ENCODE results near the gene MYL5.
A peak's percentile ranks its signal among the peaks of the same experiment; 100 is the strongest.

Gene MYL5

DNA sequence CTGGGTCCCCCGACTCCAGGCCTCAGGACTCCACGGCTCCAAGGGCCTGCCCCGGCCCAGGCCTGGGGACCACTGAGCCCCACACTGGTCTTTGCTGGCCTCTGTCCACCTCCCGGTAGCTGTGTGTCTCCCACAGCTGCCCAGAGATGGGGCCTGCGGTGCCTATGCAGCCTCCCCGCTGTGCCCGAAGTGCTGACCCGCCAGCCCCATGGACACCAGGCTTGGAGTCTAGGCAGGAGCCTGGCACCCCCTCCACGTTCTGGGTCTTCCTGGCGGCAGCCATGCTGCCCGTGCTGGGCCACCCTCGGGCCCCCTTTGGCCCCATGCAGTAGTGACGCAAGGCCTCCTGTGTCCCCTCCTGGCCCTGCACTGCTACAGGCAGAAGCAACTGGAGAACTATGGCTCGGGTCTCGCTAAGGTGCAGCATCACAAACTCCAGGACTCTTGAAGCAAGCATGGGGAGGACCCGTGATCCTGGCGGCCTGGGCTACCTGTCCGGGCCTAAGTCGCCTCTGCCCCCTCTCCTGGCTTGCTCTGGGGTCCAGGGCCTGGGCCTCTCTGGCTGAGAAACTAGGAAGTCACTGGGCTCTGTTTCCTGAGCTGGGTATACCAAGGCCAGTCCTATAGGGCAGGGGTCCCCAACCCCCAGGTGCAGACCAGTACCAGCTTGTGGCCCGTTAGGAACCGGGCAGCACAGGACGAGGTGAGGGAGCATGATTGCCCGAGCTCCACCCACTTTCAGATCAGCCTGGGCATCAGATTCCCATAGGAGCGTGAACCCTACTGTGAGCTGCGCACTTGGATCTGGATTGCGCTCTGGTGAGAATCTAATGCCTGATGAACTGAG is 917 bp downstream of the MYL5 start:
- DNase-seq: no peak

DNA sequence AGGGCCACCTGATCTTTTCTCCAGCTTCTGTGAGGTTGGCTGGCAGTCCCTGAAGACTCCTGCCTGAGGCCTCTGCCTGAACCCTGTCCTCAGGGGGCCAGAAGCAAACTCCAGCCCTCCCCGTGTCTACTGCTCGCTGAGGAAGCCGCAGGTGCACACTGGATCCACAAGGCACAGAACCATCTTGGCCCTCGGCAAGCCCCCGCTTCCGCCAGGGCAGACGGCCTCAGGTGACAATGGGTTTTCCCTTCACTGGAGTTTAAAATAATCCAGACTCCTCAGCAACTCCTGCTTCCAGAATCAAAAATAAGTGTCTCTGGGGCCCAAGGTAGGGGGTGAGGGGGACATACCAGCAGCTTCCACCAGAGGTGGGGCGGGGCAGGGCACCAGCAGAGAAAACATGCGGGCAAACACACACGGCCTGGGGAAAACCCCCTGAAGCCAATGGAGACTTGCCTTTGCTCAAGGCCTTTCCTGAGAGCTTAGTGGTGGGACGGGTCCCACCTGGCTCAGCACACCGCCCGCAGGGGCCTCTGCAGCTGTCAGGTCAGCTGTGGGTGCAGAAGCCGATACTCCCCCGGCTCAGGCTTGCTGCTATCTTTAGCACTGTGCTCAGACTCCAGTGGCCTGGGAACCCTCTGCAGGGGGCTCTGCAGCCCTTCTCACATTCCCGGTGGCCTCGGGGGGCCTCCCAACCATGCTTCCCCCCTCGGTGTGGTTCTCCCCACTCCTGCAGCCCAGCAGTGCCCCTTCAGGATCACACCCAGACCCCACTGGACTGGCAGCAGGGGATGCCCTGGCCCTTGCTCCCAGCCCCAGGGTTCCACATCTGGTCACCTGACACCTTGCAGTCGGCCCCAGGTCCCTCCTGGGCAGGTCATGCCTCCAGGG is 1.9 kb downstream of the MYL5 start:
- DNase-seq: no peak

DNA sequence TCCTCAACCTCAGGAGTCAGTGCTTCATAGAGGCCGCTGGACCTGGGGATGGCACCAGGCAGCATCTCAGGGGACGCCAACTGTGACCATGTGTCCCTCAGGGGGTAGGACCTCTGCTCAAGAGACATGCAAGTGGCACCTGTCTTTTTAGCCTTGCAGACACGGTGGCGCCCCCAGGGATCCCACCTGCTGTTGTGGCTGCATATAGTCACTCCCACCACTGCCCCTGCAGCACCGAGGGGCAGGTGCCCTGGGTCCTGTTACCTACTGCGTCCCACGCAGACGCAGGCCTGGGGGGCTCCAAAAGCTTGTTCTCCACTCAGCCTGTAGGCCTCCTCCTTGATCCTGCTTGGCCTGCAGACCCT is 2.5 kb downstream of the MYL5 start:
- peak in 1 of 3 experiments; percentile 24 for DNase-seq

DNA sequence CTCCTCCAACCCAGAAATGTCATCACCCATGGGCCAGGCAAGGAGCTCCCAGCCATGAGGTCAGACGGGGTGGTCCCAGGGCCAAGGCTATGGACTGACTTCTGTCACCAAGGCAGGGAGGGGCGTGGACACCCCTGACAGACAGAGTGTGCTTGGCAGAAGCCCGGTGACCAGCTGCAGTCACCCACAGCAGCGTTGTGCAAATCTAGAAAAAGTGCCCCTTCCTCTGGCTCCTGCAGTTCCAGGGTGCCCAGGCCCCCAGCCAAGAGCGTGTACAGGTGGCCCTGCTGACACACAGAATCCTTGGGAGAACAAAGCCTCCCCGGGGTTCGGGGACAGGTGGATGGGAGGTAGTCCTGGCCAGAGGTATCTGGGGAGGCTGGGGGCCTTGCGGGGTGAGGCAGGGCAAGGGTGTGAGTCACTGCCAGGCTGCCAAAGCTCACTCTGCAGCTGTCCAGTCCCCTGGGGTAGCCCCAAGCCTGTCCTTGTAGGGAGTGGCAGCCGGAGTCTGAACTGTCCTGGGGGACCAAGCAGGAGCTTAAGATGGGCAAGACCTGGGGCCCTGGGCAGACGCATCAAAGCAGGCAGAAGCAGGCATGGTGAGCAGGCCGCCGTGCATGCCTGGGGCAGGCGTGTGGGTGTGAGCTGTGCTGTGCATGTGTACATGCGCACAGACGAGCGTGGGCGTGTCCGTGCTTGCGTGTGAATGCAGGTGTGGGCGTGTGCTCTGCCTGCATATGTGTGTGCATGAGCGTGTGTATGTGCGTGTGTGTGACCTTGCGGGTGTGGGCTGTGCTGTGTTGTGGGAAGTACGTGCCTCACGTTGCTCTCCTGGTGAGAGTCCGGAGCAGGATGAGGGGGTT is 3.3 kb downstream of the MYL5 start:
- peak; percentile 46 to 76 (median 67) for DNase-seq

DNA sequence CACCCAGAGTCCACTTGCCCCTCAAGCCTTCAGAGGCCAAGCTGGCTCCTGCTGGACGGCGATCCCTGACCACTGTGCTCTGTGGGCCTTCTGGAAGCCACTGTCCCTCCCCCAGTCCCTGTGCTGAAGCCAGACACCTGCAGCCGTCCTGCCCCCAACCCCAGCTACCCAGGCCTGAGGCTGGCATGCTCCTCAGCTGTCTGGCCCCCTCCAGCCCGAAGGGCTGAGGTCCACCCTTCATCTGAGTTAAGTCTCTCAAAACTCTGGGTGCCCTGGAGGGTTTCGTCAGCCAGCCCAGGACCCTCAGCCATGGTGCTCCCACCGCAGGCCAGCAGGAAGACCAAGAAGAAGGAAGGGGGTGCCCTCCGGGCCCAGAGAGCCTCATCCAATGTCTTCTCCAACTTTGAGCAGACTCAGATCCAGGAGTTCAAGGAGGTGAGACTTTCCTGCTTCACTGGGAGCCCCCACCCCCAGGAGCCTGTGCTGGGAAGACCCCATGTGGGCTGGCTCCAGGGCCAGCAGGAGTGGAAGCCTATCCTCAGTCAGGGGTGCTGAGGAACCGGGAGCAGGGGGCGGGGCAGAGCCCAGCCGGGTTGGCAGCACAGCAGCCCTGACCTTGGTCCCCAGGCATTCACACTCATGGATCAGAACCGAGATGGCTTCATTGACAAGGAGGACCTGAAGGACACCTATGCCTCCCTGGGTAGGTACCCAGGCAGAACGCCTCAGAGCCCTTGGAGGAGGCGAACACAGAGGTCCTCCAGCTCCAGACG is 4.2 kb downstream of the MYL5 start:
- DNase-seq: no peak

DNA sequence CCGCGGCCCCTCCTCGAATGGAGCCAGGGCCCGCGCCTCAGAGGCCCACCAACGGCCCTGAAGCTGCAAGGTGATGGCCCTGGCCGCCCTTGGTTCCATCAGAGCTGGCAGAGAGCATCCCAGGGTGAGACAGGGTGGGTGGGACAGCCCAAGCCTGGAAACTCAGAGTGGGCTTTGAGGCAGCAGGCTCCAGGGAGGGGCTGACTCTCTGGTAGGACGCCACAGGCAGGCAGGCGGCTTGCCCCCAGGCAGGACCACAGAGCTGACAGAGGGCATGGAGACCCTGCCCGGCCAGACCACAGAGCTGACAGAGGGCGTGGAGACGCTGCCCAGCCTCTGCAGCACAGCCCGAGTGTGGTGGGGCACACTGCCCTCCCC is 4.8 kb downstream of the MYL5 start:
- DNase-seq: no peak

DNA sequence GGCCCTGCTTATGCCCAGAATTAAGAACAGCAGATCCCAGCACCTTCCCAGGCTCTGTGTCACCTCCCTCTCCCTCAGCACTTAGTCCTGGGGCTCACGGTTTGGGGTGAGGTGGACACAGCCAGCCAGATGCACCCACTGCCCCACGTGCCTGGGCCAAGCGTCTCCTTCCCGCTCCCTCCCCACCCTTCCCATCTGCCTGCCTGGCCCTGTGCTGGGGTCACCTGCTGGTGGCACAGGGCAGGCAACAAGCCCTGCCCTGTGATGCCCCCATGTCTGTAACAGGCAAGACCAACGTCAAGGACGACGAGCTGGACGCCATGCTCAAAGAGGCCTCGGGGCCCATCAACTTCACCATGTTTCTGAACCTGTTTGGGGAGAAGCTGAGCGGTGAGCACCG is 5.3 kb downstream of the MYL5 start:
- no peak for DNase-seq

DNA sequence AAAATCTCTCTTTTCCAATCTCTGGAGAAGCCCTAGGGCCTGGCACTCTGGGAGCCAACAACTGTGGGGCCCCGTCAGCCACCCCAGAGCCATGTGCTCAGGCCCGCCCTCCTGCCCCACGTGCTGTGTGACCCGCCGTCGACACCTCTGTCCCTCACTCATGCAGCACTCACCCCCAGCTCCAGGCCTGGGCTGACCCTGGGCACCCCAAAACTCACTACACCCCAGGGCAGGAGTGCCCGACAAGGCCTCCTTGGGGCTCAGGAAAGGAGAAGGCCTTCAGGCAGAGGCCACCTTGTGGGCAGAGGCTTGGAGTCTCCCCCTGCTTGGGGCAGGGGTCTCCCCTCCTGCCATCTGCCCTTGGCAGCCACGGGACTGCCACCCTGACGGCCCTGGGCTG is 5.7 kb downstream of the MYL5 start:
- DNase-seq: no peak

DNA sequence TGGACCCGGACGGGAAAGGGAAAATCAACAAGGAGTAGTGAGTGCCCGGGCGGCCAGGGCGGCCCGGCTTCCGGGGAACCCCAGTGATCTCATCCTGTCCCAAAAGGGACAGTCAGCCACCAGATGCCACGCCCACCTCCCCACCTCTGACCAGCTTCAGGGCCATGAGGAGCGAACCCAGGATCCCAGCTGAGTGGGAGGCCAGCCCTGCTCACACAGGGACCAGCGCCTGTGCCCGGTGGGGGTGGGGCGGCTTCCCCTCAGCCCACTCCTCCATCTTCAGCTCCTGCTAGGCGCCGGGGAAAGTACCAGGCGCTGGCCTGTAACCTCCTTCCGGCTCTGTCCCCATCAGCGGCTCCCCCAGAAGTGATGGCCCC is 6.2 kb downstream of the MYL5 start:
- DNase-seq: no peak

DNA sequence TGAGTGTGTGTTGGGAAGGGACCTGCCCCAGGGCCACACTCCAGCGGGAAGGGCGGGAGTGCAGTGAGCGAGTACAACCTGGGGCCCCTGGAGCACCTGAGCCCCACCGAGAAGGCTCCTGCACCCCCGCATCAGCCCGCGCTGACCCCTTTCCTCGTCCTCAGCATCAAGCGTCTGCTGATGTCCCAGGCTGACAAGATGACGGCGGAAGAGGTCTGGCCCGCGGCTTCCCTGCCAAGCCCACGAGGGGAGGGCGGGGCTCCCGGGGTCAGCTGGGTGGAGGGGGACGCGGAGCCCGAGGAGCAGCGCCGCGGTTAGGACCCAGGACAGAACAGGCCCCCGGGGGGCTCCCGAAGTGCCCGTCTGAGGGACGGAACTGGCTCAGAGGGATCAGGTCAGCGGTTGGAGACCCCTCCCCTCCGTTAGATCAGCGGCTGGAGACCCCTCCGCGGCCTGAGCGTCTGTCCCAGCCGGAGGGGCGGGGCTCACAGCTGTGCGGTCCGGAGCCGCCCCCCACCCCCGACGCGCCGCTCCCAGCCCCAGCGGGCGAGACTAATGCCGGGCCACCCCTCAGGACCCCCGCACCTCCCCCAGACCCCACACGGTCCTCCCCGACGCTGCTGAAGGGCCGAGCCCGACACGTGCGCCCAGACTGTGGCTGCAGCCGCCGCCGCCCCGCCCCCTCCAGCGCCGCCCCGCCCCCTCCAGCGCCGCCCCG is 6.7 kb downstream of the MYL5 start:
- DNase-seq: peak in 2 of 3 experiments; percentile 58 to 62

DNA sequence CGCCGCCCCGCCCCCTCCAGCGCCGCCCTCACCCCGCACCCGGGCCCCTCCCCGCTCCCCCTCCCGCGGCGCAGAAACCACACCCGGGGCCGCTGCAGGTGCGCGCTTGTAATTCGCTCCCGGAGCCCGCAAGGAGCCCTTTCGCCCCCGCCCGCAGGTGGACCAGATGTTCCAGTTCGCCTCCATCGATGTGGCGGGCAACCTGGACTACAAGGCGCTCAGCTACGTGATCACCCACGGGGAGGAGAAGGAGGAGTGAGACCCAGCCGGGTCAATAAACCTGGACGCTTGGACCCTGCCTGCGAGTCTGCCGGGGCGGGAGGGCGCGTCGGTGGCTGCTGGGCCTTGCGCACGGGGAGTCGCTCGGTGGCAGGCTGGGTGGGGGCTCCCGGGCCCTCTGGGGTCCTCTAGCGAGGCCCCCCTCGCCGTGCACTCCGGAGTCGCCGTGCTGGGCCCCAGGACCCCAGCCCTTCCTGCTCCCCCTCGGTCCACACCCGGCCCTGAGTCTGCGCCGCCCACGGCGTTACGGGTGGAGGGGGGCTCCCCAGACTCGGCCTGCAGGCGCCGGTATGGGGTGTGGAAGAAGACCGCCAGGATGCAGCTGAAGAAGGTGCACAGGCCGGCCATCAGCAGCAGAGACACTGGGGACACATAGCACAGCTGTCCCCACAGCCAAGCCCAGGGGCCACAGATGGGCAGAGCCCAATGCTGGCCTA is 7.6 kb downstream of the MYL5 start:
- peak; percentile 83 to 91 (median 85) for DNase-seq

DNA sequence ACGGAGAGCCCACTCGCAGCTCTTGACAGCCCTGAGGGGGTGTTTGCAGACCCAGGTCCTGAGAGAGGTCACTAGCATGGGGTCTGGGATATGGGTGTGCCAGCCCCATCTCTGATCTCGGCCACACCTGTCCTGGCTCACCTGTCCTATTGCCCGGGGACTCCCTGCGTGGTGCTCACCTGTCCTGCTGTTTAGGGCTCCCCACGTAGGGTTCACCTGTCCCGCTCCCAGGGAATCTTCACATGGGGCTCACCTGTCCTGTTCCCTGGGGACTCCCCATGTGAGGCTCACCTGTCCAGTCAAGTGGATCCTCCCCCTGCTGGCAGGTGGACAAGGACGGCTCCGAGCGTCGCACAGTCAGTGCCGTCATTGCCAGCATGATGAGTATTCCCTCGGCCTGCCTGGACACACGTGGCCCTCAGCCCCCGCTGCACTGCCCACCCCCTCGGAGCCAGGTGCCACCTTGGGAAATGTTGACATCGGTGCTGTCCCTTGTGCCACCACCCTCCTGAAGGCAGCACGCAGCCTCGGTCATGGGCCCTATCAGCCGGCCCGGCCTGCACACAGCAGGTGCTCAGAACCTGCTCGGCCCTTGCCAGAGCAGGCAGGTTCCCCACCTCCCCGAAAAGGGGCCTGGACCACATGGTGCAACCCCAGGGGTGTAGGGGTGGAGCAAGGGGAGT is 8.3 kb downstream of the MYL5 start:
- peak; percentile 51 to 79 (median 73) for DNase-seq

DNA sequence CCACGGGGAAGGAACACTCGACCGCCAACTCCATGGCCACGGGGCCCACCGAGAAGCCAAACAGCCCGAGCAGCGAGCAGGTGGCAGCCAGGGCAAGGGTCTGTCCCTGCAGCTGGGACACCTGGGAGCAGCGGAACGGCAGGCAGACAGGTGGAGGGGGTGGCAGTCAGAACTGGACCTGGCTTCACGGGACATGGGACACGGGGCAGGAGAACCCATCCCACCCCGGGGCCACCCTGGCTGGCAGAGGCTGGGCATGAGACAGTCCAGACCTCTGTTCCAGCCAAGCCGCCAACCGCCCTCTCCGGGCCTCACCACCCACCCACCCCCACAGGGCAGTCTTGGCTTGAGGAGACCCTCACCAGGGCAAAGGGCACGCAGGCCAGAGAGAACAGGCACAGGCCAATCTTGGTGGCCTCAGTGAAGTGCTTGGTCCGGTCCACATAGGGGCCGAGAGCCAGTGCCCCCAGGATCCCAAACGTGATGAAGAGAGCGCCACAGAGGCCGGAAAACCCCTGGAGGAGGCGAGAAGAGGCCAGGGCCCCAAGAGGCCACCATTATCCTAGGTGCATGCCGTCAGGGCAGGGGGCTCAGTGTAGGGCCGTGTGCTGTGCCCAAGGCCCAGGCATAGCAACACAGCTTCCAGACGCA is 9.0 kb downstream of the MYL5 start:
- no peak for DNase-seq

DNA sequence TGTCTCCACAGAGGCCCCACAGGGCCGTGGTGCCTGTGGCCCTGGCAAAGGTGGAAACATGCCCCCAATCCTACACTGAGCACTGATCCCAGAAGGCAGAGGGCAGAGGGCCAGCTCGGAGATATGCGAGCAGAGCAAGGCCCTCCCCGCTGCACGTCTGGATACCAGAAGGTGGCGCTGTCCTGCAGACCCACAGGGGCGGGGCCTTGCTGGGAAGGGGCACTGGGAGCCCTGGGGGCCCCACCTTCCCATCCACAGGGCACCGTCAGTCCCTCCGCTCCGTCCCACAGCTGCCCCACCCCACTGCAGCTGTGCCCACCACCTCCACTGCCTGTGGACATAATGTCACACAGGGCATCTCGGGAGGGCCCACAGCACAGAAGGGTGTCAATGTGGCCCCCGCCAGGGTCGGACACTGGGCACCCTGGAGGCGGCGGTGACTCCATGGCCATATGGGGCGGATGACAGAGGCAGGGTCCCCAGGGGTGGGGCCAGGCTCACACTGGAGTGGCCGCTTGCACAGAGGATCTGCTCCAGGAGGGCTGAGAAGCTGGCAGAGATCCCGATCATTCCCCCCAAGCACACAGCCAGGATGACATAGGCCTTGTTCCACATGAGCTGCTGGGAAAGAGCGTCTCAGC is 9.8 kb downstream of the MYL5 start:
- DNase-seq: no peak

DNA sequence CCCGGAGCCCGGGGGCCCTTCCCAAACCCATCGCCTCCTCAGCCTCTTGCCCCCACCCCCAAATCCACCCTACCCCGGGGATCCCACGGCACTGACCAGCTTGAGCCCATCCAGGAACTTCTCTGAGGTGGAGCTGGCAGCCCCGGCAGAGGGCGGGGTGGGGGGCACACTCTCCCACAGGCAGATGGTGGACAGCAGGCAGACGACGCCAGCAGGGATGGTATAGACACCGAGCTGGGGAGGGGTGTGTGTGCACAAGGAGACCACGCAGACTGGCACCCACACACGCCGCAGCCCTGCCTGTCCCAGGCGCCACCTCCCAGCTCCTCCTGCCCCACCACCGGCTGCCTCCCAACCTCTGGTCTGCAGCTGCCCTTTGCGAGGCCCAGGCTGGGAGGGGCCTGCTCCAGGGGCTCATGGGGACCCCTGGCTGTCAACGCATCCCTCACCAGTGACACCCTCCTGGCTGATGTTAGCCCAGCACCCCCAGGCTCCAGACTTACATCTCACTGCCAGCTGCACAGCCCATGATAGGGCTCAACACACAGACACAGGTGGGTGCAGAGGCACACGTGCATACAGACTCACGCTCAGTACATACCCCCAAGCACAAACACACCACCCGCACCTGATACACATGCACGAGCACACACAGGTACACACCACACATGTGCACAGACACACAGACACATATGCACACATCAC is 10.4 kb downstream of the MYL5 start:
- DNase-seq: no peak

DNA sequence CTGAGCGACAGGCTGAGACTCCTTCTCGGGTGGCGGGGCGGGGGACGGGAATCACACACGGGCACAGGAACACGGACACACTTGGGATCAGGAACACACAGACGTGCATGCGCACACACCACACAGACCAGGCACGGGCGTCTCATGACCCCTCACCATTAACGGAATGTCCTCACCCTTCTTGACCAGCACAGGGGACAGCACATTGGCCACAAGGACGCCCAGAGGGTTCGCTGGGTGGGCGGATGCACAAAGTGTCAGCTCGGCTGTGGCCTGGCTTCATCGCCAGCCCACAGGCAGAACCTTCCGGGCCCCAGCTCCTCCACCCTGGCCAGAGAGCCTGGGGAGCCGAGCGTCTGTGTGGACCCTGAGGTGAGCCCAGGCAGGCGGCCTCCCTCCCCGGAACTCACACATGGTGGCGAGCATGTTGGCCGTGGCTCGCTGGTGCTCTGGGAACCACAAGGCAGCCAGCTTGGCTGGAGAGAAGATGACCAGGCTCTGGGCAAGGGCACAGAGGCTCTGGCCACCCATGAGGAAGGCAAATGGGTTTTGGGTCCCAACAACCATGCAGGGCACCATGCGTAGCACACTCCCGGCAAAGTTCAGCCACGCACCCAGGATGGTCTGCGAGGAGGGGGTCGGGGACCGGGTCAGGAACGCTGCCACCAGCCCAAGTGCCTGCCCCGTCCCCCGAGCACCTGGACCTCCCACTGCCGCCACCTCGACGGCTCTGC is 11.5 kb downstream of the MYL5 start:
- DNase-seq: no peak

DNA sequence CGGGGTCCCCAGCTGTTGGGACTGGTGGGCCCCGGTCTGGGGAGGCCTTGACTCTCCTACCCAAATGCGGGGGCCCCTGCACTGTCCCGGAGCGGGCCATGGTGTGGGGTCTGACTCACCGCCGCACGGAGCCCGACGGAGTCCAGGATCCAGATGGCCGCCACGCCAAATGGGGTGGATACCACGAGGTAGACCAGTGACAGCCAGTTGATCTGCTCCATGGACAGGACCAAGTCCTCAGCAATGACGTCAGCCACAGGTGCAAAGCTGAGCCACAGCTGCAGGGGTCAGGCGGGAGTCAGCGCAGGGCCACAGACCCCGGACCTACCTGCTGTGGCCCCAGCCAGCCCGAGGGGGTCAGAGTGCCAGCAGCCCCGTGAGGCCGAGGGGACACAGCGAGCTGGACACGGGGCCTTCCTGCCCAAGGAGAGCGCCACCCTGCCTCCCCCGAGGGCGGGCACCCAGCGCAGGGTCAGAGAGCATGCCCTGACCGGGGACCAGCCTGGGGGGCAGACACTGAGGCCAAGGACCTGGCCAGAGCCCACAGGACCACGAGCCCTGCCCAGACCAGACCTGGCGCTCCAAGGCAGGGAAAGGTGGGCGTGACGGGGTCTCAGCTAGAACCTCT is 12.2 kb downstream of the MYL5 start:
- no peak for DNase-seq

Data from NCI-H1417 (cell line).